HG03520 (cell line): Measurements from ENCODE around the gene PLEKHA7.
"Not testable (repeated sequence)": the region's sequence is repeated elsewhere in the genome, so short reads cannot be mapped to it uniquely, and the experiment has no call there.

Source experiments
- ATAC-seq: cut with Tn5 transposase; IDR thresholded peaks from one replicate; pipeline ENCODE4 v1.9.1; 2021; ENCODE audit warnings: mild to moderate bottlenecking, moderate library complexity; ENCODE audit not compliant: unreplicated experiment

Gene PLEKHA7

GRCh38 chr11:16918543-16919182, 95.6 kb downstream of the PLEKHA7 start:
- not testable (repeated sequence) for ATAC-seq

GRCh38 chr11:16917941-16918340, 96.3 kb downstream of the PLEKHA7 start:
- no peak for ATAC-seq

DNA sequence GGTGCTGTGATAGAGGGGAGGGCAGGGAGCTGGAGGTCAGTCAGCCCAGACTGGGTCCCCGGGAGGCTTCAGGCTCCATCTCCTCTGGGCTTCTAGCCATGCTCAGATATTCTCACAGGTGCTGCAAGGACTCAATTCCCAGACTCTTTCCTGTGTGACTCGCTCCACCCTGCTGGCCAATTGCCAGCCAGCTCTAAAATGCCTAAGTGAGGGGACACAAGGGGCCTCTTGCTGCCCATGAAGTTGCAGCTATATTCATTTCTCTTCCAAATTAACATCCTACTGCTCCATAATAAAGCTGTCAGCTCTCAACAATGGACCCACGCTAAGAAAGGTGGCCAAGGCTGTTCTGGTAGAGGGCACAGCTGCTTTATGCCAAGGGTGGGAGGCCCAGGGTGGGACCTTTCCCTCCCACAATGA, 101.5 kb downstream of the PLEKHA7 start:
- ATAC-seq: no peak

DNA sequence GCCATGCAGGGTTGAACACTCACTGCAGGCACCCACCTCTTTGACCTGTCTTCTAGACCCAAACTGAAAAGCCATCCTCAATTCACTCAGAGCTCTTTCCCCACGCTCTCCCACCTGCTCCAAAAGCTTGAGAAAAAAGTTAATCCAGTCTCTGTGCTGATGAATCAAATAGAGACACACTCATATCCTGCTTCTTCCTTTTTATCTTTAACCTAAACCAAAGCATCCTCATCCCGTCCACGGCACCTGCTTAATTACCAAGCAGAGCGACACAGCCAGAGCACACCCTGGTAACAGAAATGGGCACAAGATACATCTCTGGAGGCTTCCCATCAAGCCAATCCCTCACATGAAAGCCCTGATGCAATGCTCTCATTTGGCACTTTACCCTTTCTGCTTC, 102.6 kb downstream of the PLEKHA7 start:
- ATAC-seq: no peak

- no peak for ATAC-seq
These were observed 103.0 kb downstream of the PLEKHA7 start for GRCh38 chr11:16911186-16911585.

DNA sequence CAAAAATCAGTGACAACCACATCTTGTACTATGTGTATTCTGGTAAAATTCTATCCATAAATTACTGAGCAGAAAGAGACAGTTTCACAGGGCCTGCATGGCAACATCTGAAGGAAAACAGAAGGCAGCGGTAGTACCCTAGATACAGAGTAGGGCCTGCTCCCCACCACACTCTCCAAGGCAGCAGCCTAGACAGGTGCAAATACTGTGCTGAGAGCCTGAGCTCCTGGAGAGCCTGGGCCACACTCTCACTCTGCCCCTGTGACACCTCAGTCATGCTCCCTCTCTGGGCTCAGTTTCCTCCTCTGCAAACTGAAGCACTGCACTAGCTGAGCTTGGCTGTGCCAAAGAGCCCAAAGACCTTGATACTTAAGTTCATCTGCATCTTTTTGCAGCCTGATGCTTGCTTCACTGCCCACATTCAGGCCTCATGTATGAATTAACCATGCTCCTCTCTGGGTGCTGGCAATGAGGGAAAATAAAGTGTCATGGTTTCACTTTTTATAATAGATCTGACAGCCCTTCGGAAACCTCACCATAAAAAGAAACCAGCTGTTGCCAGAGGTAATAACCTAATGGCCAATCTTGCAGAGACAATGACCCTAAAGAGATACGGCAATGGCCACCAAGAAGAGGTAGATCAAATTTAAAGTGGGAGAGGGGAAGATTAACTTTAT, 104.7 kb downstream of the PLEKHA7 start:
- peak; percentile 64 for ATAC-seq

- ATAC-seq: no peak
These were observed 108.8 kb downstream of the PLEKHA7 start for GRCh38 chr11:16905375-16905774.

- ATAC-seq: not testable (repeated sequence)
These were observed 109.5 kb downstream of the PLEKHA7 start for GRCh38 chr11:16904761-16905160.

GRCh38 chr11:16902781-16903378, 111.3 kb downstream of the PLEKHA7 start:
- ATAC-seq: peak; percentile 71

DNA sequence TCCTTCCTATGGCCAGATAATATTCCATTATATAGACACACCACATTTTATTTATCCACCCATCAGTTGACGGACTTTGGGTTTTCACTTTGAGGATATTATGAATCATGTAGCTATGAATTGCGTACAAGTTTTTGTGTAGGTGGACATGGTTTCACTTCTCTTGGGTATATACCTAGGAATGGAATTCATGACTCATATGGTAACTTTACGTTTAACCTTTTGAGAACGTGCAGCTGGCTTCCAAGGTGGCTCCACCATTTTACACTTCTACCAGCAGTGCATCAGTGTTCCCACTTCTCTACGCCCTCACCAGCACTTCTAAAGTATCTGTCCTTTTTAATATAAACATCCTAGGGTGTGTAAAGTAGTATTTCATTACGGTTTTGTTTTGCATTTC, 112.0 kb downstream of the PLEKHA7 start:
- peak; percentile 77 for ATAC-seq

DNA sequence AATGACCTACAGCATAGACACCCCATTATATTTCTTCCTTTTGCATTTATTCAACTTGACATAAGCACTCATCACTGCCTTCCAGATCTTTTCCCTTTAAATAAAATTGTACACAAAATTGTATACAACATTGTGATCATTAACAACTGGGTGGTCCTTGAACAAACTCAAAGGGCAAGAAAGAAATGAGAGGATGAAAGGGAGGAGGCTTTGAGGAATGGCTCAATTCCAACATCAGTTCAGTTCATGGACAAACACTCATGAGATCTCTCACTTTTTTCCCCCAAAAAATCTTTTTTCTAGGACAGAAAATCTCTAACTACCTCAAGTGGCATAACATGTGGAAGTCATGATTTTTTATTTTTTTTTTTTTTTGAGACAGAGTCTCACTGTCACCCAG, 113.7 kb downstream of the PLEKHA7 start:
- ATAC-seq: no peak

- ATAC-seq: no peak
These were observed 114.4 kb downstream of the PLEKHA7 start for GRCh38 chr11:16899708-16900303.

GRCh38 chr11:16898274-16898985, 115.8 kb downstream of the PLEKHA7 start:
- no peak for ATAC-seq

- ATAC-seq: no peak
These were observed 116.6 kb downstream of the PLEKHA7 start for GRCh38 chr11:16897470-16898061.

- ATAC-seq: no peak
These were observed 117.3 kb downstream of the PLEKHA7 start for GRCh38 chr11:16896729-16897469.

DNA sequence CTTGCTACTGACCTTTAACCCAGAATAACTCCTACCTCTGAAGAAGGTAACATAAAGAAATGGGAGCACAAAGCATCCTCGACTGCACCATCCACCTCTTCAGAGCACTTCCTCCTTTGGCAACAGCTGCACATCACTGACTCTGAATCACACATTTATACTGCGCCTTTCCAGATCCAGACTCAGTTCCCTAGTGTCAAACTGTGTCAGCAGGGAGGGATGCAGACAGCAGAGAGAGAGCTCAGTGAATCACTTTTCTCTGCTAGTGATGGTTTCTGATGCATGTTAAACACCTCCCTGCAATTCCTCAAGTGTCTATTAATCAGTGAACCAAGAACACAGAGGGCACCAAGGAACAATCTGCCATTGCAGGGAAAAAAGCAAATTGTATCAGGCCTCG, 118.9 kb downstream of the PLEKHA7 start:
- ATAC-seq: no peak

GRCh38 chr11:16893456-16894066, 120.7 kb downstream of the PLEKHA7 start:
- no peak for ATAC-seq

DNA sequence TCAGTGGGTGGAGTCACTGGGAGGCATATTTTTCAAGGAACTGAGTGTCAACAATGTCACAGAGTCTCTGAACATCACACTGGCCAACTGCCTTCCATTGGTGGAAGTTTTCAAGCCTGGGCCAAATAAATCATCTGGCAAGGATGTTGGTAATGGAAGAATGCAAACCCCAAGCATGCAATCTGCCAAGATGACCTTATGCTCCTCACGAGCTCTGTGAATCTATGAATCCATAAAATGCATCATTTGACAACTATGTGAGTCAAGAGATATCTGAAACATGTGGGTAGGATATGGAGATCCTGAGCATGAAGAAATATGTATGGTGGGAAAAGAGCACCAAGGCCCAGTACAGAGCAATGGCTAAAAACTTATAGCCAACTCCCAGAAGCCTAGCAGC, 122.2 kb downstream of the PLEKHA7 start:
- ATAC-seq: no peak

DNA sequence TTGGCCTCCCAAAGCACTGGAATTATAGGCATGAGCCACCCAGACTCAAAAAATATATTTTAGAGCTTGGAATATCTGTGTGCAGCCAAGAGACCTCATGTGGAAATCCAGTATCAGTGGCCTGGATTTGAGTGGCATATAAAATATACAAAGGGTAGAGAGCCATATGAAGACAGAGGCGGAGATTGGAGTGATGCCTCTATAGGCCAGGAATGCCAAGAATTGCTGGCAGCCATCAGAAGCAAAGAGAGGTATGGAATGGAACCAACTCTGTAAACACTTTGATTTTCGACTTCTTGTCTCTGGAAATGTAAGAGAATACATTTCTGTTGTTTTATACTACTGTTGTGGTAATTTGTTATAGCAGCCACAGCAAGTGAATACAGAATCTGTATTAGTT, 123.0 kb downstream of the PLEKHA7 start:
- no peak for ATAC-seq

GRCh38 chr11:16890442-16890841, 123.8 kb downstream of the PLEKHA7 start:
- ATAC-seq: no peak
